ENCODE measurements around the gene ABHD12B.
"Not testable (repeated sequence)": the region's sequence is repeated elsewhere in the genome, so short reads cannot be mapped to it uniquely, and the experiment has no call there.

The ABHD12B gene

DNA sequence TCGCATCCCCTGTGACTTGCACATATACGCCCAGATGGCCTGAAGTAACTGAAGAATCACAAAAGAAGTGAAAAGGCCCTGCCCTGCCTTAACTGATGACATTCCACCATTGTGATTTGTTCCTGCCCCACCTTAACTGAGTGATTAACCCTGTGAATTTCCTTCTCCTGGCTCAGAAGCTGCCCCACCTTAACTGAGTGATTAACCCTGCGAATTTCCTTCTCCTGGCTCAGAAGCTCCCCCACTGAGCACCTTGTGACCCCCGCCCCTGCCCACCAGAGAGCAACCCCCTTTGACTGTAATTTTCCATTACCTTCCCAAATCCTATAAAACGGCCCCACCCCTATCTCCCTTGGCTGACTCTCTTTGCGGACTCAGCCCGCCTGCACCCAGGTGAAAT lies 24.6 kb downstream of the ABHD12B start:
- not testable (repeated sequence) for DNase-seq (ENCODE audit: low spot score)

DNA sequence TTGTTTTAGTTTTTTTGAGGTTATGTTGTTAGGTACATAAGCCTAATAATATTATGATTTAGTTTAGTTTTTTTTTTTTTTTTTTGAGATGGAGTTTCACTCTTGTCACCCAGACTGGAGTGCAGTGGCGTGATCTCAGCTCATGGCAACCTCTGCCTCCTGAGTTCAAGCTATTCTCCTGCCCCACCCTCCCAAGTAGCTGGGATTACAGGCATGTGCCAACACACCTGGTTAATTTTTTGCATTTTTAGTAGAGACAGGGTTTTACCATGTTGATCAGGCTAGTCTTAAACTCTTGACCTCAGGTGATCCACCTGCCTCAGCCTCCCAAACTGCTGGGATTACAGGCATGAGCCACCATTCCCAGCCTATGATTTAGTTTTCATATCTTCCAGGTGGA lies 25.2 kb downstream of the ABHD12B start:
- not testable (repeated sequence) for DNase-seq (ENCODE audit: low spot score)

DNA sequence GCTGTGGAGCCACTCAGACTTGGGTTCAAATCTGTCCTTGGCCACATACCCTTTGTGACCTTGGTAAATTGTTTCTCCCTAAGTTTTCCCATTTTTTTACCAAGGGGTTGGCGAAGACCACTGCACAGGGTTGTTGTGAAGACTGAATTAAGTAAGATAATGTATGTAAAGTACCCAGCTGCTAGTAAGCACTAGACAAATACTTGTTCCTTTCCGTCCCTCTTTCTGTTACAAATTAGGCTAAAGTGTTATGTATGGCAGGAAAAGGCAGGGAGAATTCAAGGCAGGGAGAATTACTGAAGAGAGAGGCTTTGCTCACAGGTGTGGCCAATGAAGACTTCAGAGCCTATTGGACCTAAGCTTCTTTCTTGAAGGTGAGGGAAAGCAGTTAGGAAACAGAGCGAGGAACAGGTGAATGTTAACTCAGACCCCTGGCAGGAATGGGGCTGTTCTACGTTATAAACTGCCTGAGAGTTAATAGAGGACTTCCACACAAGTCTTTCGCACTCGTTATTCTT lies 25.9 kb downstream of the ABHD12B start:
- no peak for DNase-seq (ENCODE audit: low spot score)

GRCh38 chr14:50901361-50901760 lies 29.5 kb downstream of the ABHD12B start:
- no peak for DNase-seq (ENCODE audit: low spot score)

DNA sequence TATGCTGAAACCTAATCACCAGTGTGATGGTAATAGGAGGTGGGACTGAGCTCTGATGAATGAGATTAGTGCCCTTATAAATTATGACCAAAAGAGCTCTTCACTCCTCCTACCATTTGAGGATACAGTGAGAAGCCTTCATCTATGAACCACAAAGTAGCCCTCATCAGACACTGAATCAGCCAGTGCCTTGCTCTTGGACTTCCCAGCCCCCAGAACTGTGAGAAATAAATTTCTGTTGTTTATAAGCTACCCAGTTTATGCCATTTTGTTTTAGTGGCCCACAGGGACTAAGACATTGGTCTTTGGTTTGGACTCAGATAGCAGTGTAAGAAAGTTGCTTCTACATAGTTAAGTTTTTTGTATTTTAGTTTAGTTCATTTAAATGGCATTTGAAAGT lies 32.9 kb downstream of the ABHD12B start:
- DNase-seq (ENCODE audit: low spot score): no peak

DNA sequence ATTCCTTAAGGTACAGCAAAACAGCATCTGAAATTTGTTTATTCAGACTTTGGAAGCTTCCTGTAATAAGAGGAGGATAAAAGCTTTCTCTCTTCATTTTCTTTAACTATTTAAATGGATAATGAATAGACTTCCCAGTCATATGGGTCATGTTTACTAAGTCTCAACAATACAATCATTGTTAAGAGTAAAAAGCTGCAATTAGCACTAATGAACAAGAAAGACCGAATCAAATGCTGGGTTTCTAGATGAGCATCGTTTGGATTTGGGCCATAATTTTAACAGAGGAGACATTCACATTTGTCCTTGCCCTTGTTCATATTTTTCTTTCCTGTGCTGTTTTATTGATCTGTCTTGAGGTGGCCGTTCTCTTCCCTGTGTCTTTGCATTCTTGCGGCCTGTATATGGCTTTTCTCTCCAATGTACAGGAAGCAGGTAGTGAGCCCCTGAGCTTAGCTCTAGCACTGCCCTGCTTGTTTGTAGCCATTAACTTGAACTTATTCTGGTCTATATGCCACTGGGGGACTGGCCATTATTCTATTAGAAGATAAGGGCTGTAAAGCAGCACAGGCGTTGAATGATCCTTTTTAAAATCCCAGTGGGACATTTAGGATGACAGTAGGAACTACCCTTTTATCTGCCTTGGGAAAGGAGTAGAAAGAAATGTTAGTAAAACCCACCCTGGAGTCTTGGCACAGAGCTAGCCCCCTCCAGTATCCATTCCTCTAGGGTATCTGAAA lies 34.6 kb downstream of the ABHD12B start:
- no peak for DNase-seq (ENCODE audit: low spot score)

DNA sequence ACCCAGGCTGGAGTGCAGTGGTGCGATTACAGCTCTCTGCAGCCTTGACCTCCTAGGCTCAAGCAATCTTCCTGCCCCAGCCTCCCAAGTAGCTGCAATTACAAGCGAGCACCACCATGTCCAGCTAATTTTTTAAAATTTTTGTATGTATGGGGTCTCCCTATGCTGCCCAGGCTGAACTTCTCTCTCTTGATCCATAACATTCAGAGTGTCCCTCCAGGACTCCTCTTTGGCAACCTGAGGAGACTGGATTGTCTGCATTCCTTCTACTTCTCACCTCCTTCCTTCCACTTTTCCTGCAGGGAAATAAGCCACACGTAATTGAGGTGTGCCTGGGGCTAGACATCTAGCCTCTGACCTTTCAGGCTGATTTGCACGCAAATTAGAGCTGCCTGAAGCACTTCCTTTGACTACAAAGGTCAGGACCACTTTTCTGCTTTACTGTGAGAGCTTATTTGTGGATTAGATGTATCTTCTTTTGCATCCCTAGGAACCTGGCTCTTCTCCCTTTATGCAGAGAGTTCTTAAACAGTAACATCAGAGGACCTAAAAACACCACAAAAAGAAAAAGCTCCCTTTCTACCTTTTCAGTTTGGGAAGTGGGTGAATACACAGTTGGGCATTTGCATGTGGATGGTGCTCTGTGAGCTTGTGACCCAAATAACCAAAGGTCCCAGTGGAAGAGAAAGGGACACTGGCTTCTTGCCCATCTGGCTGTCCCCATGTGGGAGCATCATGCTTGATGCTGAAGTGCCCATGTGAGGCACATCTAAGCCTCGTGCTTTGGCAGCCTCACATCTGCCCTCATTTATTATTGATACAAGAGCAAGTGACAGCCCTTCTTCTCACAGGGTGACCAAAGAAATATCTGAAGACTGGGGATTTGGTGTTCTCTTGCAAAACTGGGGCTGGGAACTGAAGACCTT lies 38.9 kb downstream of the ABHD12B start:
- DNase-seq (ENCODE audit: low spot score): no peak

- DNase-seq (ENCODE audit: low spot score): no peak
Measured at GRCh38 chr14:50917449-50917848, 45.6 kb downstream of the ABHD12B start.

- not testable (repeated sequence) for DNase-seq (ENCODE audit: low spot score)
Measured at GRCh38 chr14:50919524-50919923, 47.7 kb downstream of the ABHD12B start.

DNA sequence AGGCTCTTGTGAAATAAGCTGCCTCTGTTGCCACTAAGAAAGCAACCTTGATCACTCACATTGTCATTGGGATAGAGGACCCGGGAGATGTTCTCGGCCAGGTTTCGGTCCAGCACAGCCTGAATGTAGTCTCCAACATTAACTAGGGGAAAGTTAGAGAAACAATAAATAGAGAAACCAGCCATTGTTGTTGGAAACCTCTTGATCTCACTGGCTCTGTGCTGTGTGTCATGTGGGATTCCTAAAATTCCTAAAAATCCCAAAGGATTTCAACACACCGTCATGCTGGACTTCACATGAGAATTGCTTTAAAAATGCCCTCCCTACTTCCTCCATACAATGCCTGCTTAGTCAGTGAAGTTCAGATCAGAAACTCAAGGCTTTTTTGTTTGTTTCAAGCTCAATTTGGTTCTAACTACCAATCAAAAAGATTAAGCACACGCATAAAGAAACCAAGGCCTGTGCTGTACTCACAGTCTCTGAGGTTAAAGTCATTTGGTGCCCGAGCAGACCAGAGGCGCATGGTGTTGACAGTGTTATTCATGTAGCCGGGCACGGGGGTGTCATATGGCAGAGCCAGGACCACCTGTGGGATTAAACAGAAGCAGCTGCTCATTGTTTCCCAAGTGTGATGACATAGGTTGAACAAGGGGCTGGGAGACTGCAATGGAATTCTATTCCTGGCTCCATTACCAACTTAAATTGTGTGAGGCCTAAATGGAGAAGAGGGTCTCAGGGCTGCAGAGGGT lies 48.8 kb downstream of the ABHD12B start:
- no peak for DNase-seq (ENCODE audit: low spot score)

- DNase-seq (ENCODE audit: low spot score): no peak
Measured at GRCh38 chr14:50922803-50923202, 51.0 kb downstream of the ABHD12B start.

- no peak for DNase-seq (ENCODE audit: low spot score)
Measured at GRCh38 chr14:50924236-50924635, 52.4 kb downstream of the ABHD12B start.

DNA sequence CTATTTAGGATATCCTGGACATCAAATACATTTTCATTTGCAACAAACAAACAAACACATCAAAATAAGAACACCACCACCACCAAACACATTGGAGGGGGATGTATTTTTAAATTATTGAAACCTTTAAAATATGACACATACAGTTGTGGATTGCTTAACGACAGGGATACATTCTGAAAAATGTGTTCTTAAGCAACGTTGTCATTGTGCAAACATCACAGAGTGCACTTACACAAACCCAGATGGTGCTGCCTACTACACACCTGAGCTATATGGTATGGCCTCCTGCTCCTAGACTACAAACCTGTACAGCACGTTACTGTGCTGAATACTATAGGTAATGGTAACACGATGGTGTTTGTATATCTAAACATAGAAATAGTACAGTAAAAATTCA lies 53.0 kb downstream of the ABHD12B start:
- no peak for DNase-seq (ENCODE audit: low spot score)

DNA sequence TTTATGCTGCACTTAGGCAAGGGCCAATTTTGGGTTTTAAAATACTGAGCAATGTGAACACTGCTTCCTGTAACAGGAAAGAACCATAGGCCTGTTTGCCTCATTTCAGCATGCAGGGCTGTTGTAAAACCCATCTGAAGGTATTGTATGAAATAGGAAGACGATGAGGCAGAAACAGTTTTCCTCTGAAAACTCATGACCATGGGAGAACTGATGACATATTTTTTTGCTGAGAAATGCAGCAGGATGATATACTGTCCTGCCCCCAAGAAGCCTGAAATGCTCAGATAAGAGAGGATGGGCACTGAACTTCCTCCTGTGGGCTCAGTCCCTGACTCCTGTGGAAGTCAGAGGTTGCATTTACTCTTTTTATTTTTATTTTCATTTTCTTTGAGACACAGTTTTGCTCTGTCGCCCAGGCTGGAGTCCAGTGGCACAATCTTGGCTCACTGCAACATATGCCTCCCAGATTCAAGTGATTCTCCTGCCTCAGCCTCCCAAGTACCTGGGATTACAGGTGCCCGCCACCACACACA lies 55.1 kb downstream of the ABHD12B start:
- DNase-seq (ENCODE audit: low spot score): peak; percentile 38

DNA sequence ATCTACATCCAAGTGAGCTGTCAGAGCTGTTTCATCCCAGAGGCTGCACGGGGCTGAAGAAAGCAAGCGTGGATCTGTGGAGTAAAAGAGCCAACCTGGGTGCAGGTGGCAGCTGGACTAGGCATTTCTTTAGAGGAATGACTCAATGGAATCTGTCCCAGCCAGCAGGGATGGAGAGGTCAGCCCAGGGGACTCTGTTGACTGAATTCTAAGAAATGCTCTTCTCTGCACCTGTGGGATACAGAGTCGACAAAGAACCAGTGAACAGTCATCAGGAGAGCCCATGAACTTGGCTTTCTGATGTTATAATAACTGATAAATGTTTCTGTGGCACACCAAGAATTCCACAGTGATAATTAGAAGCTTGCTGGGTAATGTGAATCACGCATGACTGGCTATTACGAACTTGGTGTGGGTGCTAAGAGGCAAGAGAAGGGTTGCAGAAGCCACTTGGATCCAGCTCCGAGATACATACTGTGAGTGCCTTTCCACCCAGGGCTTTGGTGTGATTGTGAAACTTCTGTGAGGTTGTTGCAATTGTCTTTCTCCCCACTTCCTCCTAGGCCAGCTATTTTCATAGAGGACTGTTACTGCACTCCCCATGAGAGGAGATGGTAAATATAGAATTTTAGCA lies 56.3 kb downstream of the ABHD12B start:
- DNase-seq (ENCODE audit: low spot score): no peak

- DNase-seq (ENCODE audit: low spot score): no peak
Measured at GRCh38 chr14:50929506-50929905, 57.7 kb downstream of the ABHD12B start.

DNA sequence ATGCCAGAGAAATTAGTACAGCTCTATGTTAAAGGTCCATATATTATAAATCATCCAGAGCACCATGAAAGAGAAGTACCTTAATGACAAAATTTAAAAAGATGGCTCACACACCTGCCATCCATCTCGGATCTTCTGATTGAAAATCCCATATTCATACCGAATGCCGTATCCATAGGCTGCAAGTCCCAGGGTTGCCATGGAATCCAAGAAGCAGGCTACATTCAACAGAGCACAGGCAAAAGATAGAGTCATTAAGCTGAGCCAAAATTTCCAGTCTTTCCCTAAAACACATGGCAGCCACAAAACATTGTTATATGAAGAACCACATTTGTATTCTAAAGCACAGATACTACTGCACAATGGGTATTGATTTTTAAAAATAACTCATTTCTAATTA lies 59.7 kb downstream of the ABHD12B start:
- no peak for DNase-seq (ENCODE audit: low spot score)

GRCh38 chr14:50932156-50932555 lies 60.3 kb downstream of the ABHD12B start:
- DNase-seq (ENCODE audit: low spot score): no peak

DNA sequence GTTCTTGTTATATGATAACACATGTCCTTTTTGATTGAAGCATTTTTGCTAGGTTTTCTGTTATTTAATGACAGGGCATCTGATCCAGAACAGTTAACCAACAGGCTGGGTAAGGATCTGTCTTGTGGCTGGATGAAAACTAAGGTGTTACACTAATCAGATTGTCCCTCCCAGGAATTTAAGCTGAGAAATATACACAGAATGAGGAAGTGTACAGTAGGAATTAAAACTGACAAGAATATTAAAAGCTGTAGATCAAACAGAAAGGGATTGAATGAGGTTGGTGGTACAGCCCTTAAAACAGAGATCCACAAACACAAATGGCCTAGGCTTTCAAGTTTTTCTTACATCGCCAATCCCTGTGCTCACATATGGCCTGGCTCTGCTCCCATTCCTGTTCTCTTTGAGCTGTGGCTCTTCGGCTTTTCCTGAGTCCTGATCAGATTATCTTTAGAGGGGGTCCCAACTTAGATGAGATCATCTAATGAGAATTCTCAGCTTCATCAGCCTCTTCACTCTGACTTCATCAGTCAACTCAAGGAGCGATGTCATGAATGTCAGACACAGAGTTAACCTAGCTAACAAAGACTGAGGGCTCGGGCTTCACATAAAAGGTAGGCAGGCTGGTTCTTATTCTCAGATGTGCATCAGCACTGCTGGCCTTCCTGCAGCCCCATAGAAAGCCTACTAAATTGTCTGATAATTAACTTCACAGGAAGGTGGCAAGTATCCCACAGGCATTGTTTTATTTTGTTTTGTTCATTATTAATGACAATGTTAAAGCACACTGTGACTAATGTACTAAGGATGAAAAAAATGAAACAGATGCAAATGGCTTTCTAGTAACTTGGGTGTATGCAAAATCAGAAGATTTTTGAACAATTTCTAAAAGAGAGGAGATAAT lies 61.0 kb downstream of the ABHD12B start:
- DNase-seq (ENCODE audit: low spot score): no peak

Data from hematopoietic multipotent progenitor cell treated with erythropoietin and hydrocortisone succinate and interleukin-3 and kit ligand, for 17 days (in vitro differentiated cells).